ENCODE data around the gene SPATS1. TPM values are rescaled to one million over a fixed set of nuclear protein-coding genes. Genes with fewer than 3 reads are reported as not detected.

The SPATS1 gene
- total and polyA plus RNA-seq, 2 of the 4 experiments (the other 2 are of a cell fraction), result not detected

DNA sequence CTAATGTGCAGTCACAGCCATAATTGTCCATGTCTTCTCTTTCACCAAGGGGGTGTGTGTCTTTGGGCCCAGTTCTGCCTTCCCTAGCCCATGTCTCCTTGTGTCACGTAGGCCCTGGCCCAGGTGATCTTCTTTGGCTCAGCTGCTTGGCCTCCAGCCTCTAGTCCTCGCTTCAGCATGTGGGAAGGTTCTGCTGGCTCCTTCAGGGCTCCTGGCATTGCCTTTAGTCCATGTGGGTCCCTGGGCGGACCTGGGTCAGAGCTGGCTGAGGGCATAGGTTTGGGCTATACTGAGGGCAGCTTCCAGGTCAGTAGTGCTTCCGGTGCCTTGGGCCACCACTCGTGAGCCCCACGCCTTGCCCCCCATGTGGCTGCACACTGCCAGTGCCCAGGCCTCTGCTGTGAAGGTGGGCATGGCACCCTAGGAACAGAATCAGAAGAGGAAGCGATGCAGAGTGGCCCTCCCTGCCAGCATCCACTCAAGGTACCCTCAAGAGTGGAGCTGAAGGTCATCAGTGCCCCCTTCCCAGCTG is 42.1 kb upstream of the SPATS1 start:
- H2AFZ ChIP-seq (replicated peaks; ENCODE audit: low read length, poor library complexity), result no peak overlapping the region
- no peaks in the 10 kb centered on the region; the same call in 1 of the 2 replicates for H3K9me1 ChIP-seq (ENCODE audit: insufficient read depth, low read length)
- dilution Hi-C loops (cut with HindIII; ENCODE audit: low sequenced_read_pairs, unreplicated experiment), result no loop called here
- in situ Hi-C loops (cut with MboI; ENCODE audit: low sequenced_read_pairs), result no loop called here
- no peak for TF ChIP-seq CEBPB (IDR thresholded peaks at IDR 0.05; ENCODE audit: low read depth, low read length)
- no peak for TF ChIP-seq NFE2L2 (IDR thresholded peaks at IDR 0.05; ENCODE audit: low read depth, low read length)
- TF ChIP-seq RFX5 (IDR thresholded peaks at IDR 0.05; ENCODE audit: low read depth, low read length), result no peak
- no peak for TF ChIP-seq FOS (IDR thresholded peaks at IDR 0.05; ENCODE audit: low read depth, low read length)
- no peak for TF ChIP-seq RAD21 (IDR thresholded peaks at IDR 0.05; ENCODE audit: low read length)
- no peak for TF ChIP-seq MAFK (IDR thresholded peaks at IDR 0.05; ENCODE audit: low read depth, low read length)
- no peak for TF ChIP-seq POLR2A (IDR thresholded peaks at IDR 0.05; ENCODE audit: low read depth, low read length)
- TF ChIP-seq, protein P1, sequence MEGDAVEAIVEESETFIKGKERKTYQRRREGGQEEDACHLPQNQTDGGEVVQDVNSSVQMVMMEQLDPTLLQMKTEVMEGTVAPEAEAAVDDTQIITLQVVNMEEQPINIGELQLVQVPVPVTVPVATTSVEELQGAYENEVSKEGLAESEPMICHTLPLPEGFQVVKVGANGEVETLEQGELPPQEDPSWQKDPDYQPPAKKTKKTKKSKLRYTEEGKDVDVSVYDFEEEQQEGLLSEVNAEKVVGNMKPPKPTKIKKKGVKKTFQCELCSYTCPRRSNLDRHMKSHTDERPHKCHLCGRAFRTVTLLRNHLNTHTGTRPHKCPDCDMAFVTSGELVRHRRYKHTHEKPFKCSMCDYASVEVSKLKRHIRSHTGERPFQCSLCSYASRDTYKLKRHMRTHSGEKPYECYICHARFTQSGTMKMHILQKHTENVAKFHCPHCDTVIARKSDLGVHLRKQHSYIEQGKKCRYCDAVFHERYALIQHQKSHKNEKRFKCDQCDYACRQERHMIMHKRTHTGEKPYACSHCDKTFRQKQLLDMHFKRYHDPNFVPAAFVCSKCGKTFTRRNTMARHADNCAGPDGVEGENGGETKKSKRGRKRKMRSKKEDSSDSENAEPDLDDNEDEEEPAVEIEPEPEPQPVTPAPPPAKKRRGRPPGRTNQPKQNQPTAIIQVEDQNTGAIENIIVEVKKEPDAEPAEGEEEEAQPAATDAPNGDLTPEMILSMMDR (conservative IDR thresholded peaks at IDR 0.05; ENCODE audit: low read depth, low read length), result no peak
- TF ChIP-seq MXI1 (IDR thresholded peaks at IDR 0.05; ENCODE audit: borderline replicate concordance, low read depth, low read length), result no peak
- TF ChIP-seq, protein P2, sequence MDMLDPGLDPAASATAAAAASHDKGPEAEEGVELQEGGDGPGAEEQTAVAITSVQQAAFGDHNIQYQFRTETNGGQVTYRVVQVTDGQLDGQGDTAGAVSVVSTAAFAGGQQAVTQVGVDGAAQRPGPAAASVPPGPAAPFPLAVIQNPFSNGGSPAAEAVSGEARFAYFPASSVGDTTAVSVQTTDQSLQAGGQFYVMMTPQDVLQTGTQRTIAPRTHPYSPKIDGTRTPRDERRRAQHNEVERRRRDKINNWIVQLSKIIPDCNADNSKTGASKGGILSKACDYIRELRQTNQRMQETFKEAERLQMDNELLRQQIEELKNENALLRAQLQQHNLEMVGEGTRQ (IDR thresholded peaks at IDR 0.05; ENCODE audit: low read depth, low read length), result no peak
- TF ChIP-seq RCOR1 (IDR thresholded peaks at IDR 0.05; ENCODE audit: insufficient replicate concordance, low read length), result no peak
- no peak for TF ChIP-seq SMC3 (IDR thresholded peaks at IDR 0.05; ENCODE audit: low read depth, low read length)
- no peak for TF ChIP-seq CHD1 (IDR thresholded peaks at IDR 0.05; ENCODE audit: low read depth, low read length)
- TF ChIP-seq BHLHE40 (IDR thresholded peaks at IDR 0.05; ENCODE audit: low read depth, low read length), result no peak
- no peak for TF ChIP-seq MAZ (IDR thresholded peaks at IDR 0.05; ENCODE audit: borderline replicate concordance, low read depth, low read length)
- TF ChIP-seq, protein P3, sequence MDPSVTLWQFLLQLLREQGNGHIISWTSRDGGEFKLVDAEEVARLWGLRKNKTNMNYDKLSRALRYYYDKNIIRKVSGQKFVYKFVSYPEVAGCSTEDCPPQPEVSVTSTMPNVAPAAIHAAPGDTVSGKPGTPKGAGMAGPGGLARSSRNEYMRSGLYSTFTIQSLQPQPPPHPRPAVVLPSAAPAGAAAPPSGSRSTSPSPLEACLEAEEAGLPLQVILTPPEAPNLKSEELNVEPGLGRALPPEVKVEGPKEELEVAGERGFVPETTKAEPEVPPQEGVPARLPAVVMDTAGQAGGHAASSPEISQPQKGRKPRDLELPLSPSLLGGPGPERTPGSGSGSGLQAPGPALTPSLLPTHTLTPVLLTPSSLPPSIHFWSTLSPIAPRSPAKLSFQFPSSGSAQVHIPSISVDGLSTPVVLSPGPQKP (IDR thresholded peaks at IDR 0.05; ENCODE audit: borderline replicate concordance, low read depth, low read length), result no peak
- H3K27ac ChIP-seq (ENCODE audit: insufficient read depth, low read length), result no peak overlapping the region
- no peaks in the 10 kb centered on the region for H3K4me1 ChIP-seq (ENCODE audit: control insufficient read depth, insufficient read depth, low read length)
- no peaks in the 10 kb centered on the region for H4K20me1 ChIP-seq (ENCODE audit: insufficient read depth, low read length)
- H3K4me2 ChIP-seq (ENCODE audit: low read depth, low read length), result no peak overlapping the region
- no TSS peak for BruUV-seq (replicated peaks)
- H2AK9ac ChIP-seq (replicated peaks; ENCODE audit: low read depth, low read length, poor library complexity), result no peak overlapping the region
- intact Hi-C loops (cut with micrococcal nuclease), result no loop called here
- no peak overlapping the region for H2BK15ac ChIP-seq (ENCODE audit: low read depth, low read length)
- H4K91ac ChIP-seq (ENCODE audit: insufficient read depth, low read depth, low read length), result no peak overlapping the region
- no peak overlapping the region for H2BK20ac ChIP-seq (ENCODE audit: low read depth, low read length)
- POLR2A ChIA-PET (ENCODE audit: unreplicated experiment), result no interaction called here
- no peaks in the 10 kb centered on the region for H3K9me3 ChIP-seq (ENCODE audit: control insufficient read depth, insufficient read depth, low read length)
- H3K23ac ChIP-seq (ENCODE audit: low read depth, low read length), result no peak overlapping the region
- H2BK120ac ChIP-seq (ENCODE audit: low read depth, low read length), result no peak overlapping the region
- no peak for ATAC-seq (ENCODE audit: low read depth)
- H3K56ac ChIP-seq (ENCODE audit: extremely low read depth, insufficient read depth, low read length), result no peak overlapping the region
- no peak overlapping the region for H3K18ac ChIP-seq (ENCODE audit: low read depth, low read length)
- H3K4ac ChIP-seq (ENCODE audit: low read depth, low read length), result no peak overlapping the region
- 67% methylated on average over 3 of the region's 7 CpGs; no CpG with 5 or more reads in 1 of the 2 experiments for WGBS, 2 experiments (ENCODE audit: extremely low coverage in 2 of 2, insufficient read length in 1 of 2)
- H3K79me1 ChIP-seq (ENCODE audit: low read depth in 1 of 2, low read length in 2 of 2), result no peaks in the 10 kb centered on the region
- peaks cover 44% of the 10 kb centered on the region for H3K36me3 ChIP-seq (ENCODE audit: control insufficient read depth, insufficient read depth, low read length)
- DNase-seq, result no peak
- no peak overlapping the region for H4K5ac ChIP-seq (ENCODE audit: low read depth, low read length)
- H4K8ac ChIP-seq (ENCODE audit: low read depth in 2 of 2, low read length in 2 of 2), result no peak overlapping the region
- no peak overlapping the region for H2AK5ac ChIP-seq (ENCODE audit: low read depth, low read length)
- H3K14ac ChIP-seq (replicated peaks; ENCODE audit: low read depth, low read length), result no peak overlapping the region
- peaks cover 20% of the 10 kb centered on the region for H3K27me3 ChIP-seq (ENCODE audit: control insufficient read depth, insufficient read depth, low read length)
- CTCF ChIA-PET, result no interaction called here
- no peak overlapping the region for H3K4me3 ChIP-seq (ENCODE audit: insufficient read depth, low read depth, low read length)
- no peak overlapping the region for H2BK5ac ChIP-seq (ENCODE audit: low read depth, low read length, poor library complexity, severe bottlenecking)
- H3K9ac ChIP-seq (ENCODE audit: low read depth, low read length), result no peak overlapping the region
